C4-2B (cell line): Measurements from ENCODE around the gene ARL11.

Experiments used
- ZFX ChIP-seq: fragments of 450-650 bp; IDR thresholded peaks from 2 replicates; pipeline ENCODE4 v1.6.1; 2017
- TF ChIP-seq, protein P1 (sequence below): fragments of 450-650 bp; conservative IDR thresholded peaks from 2 replicates; pipeline ENCODE4 v1.5.1; 2017; ENCODE audit warnings: mild to moderate bottlenecking

DNA sequence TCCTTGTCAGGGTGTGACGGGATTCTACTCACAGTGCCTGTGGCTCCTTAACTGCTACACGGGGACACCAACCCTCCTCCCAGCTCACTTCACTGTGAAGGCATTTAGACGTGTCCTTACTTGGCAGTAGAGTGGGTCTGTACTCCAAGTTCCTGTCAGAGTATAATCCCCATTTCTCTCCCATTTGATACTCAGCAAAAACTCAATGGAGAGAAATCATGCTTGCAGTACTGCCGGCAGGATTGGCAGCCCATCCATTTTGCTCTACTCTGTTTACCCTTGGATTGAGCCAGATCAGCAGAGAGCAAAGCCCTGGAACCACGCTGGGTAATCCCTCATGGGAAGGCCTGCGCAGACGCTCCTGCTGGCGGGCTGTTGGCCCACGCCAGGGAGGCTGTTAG is 28.9 kb downstream of the ARL11 start:
- TF ChIP-seq, protein P1, sequence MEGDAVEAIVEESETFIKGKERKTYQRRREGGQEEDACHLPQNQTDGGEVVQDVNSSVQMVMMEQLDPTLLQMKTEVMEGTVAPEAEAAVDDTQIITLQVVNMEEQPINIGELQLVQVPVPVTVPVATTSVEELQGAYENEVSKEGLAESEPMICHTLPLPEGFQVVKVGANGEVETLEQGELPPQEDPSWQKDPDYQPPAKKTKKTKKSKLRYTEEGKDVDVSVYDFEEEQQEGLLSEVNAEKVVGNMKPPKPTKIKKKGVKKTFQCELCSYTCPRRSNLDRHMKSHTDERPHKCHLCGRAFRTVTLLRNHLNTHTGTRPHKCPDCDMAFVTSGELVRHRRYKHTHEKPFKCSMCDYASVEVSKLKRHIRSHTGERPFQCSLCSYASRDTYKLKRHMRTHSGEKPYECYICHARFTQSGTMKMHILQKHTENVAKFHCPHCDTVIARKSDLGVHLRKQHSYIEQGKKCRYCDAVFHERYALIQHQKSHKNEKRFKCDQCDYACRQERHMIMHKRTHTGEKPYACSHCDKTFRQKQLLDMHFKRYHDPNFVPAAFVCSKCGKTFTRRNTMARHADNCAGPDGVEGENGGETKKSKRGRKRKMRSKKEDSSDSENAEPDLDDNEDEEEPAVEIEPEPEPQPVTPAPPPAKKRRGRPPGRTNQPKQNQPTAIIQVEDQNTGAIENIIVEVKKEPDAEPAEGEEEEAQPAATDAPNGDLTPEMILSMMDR, result no peak
- TF ChIP-seq ZFX, result no peak
